Ishikawa (cell line): Measurements from ENCODE around the gene DACT1.

Experiments used
- CEBPB ChIP-seq: IDR thresholded peaks from 2 replicates; pipeline ENCODE4 v1.6.1; 2012
- CREB1 ChIP-seq: IDR thresholded peaks from 2 replicates; pipeline ENCODE4 v1.6.1; 2012; ENCODE audit warnings: low read depth
- EP300 ChIP-seq: IDR thresholded peaks from 2 replicates; pipeline ENCODE4 v1.6.1; 2012; ENCODE audit warnings: borderline replicate concordance
- FOXM1 ChIP-seq: IDR thresholded peaks from 2 replicates; pipeline ENCODE4 v1.6.1; 2012; ENCODE audit warnings: low read depth, borderline replicate concordance
- NFIC ChIP-seq: IDR thresholded peaks from 2 replicates; pipeline ENCODE4 v1.6.1; 2012
- RAD21 ChIP-seq: IDR thresholded peaks from 2 replicates; pipeline ENCODE4 v1.6.1; 2012; ENCODE audit warnings: low read depth
- TAF1 ChIP-seq: IDR thresholded peaks from 2 replicates; pipeline ENCODE4 v1.6.1; 2012; ENCODE audit warnings: low read depth, mild to moderate bottlenecking
- TCF12 ChIP-seq: IDR thresholded peaks from 2 replicates; pipeline ENCODE4 v1.6.1; 2012; ENCODE audit warnings: low read depth
- TEAD4 ChIP-seq: IDR thresholded peaks from 2 replicates; pipeline ENCODE4 v1.6.1; 2012
- USF1 ChIP-seq: IDR thresholded peaks from 2 replicates; pipeline ENCODE4 v1.6.1; 2012
- YY1 ChIP-seq: IDR thresholded peaks from 2 replicates; pipeline ENCODE4 v1.6.1; 2012; ENCODE audit warnings: low read depth
- ZBTB7A ChIP-seq: IDR thresholded peaks from 2 replicates; pipeline ENCODE4 v1.6.1; 2012; ENCODE audit warnings: low read depth
- TF ChIP-seq, protein P1 (sequence below): IDR thresholded peaks from 2 replicates; pipeline ENCODE4 v1.6.1; 2012
- TF ChIP-seq, protein P2 (sequence below): IDR thresholded peaks from 2 replicates; pipeline ENCODE4 v1.6.1; 2012; ENCODE audit warnings: low read depth, mild to moderate bottlenecking

- TF ChIP-seq, protein P1, sequence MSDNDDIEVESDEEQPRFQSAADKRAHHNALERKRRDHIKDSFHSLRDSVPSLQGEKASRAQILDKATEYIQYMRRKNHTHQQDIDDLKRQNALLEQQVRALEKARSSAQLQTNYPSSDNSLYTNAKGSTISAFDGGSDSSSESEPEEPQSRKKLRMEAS: no peak
- TF ChIP-seq YY1 (no peak), ZBTB7A (no peak), USF1 (no peak), EP300 (no peak), TAF1 (no peak), CREB1 (no peak), TCF12 (no peak), RAD21 (no peak), TEAD4 (no peak), FOXM1 (no peak), CEBPB (no peak), NFIC (no peak)
- TF ChIP-seq, protein P2, sequence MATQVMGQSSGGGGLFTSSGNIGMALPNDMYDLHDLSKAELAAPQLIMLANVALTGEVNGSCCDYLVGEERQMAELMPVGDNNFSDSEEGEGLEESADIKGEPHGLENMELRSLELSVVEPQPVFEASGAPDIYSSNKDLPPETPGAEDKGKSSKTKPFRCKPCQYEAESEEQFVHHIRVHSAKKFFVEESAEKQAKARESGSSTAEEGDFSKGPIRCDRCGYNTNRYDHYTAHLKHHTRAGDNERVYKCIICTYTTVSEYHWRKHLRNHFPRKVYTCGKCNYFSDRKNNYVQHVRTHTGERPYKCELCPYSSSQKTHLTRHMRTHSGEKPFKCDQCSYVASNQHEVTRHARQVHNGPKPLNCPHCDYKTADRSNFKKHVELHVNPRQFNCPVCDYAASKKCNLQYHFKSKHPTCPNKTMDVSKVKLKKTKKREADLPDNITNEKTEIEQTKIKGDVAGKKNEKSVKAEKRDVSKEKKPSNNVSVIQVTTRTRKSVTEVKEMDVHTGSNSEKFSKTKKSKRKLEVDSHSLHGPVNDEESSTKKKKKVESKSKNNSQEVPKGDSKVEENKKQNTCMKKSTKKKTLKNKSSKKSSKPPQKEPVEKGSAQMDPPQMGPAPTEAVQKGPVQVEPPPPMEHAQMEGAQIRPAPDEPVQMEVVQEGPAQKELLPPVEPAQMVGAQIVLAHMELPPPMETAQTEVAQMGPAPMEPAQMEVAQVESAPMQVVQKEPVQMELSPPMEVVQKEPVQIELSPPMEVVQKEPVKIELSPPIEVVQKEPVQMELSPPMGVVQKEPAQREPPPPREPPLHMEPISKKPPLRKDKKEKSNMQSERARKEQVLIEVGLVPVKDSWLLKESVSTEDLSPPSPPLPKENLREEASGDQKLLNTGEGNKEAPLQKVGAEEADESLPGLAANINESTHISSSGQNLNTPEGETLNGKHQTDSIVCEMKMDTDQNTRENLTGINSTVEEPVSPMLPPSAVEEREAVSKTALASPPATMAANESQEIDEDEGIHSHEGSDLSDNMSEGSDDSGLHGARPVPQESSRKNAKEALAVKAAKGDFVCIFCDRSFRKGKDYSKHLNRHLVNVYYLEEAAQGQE: no peak
These were observed 9.4 kb upstream of the DACT1 start for GRCh38 chr14:58628406-58628805.
